ENCODE data around the gene ARHGEF38.
"Not testable (repeated sequence)": the region's sequence is repeated elsewhere in the genome, so short reads cannot be mapped to it uniquely, and the experiment has no call there.

Gene ARHGEF38

GRCh38 chr4:105715692-105716278 lies 163.4 kb downstream of the ARHGEF38 start:
- ATAC-seq: no peak

DNA sequence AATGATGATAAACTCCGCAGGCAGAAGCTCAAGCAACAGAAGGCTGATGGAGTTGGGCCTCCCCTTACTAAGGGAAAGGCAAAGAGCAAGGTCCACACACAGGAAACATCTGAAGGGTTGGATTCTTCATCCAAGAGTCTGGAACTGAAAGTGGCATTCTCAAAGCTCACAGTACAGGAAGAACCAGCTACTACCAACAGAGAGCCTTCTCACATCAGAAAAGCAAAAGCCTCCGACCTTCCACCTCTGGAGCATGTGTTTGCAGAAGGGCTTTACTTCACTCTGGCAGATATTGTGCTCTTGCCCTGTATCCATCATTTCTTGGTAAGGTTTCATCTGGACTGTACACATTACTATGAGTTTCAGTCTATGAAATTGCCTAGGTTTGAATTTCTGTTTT lies 166.8 kb downstream of the ARHGEF38 start:
- ATAC-seq: no peak

GRCh38 chr4:105725623-105726022 lies 173.2 kb downstream of the ARHGEF38 start:
- no peak for ATAC-seq

DNA sequence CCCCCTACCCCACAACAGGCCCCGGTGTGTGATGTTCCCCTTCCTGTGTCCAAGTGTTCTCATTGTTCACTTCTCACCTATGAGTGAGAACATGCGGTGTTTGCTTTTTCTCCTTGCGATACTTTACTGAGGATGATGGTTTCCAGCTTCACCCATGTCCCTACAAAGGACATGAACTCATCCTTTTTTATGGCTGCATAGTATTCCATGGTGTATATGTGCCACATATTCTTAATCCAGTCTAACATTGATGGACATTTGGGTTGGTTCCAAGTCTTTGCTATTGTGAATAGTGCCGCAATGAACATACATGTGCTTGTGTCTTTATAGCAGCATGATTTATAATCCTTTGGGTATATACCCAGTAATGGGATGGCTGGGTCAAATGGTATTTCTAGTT lies 177.5 kb downstream of the ARHGEF38 start:
- not testable (repeated sequence) for ATAC-seq

All from activated CD4-positive, CD25-positive, alpha-beta regulatory T cell treated with anti-CD3 and anti-CD28 coated beads, Interleukin-2, amount 50 U/mL, for 24 hours (primary cell).